NOMO-1 (cell line): ENCODE results near the gene LMBRD2.

ENCODE experiments used
- DNase-seq, 2 experiments: peaks; one replicate each; lab custom pipeline; 2025; ENCODE audit not compliant: unreplicated experiment in 2 of 2; lab: John Stamatoyannopoulos, UW

Gene LMBRD2

GRCh38 chr5:36125868-36126267 is 25.8 kb downstream of the LMBRD2 start:
- no peak for DNase-seq

GRCh38 chr5:36111238-36111637 is 40.4 kb downstream of the LMBRD2 start:
- DNase-seq = no peak

GRCh38 chr5:36108758-36109460 is 42.8 kb downstream of the LMBRD2 start:
- DNase-seq = no peak

- DNase-seq = no peak
Observed at GRCh38 chr5:36105819-36106218, 45.9 kb downstream of the LMBRD2 start.

GRCh38 chr5:36099748-36100147 is 51.9 kb downstream of the LMBRD2 start:
- DNase-seq = no peak

- DNase-seq = no peak
Observed at GRCh38 chr5:36096486-36096885, 55.2 kb downstream of the LMBRD2 start.

GRCh38 chr5:36089989-36090388 is 61.7 kb downstream of the LMBRD2 start:
- DNase-seq = peak in 1 of 2 experiments; percentile 55

- peak; percentile 20 to 50 for DNase-seq
Observed at GRCh38 chr5:36079200-36079781, 72.4 kb downstream of the LMBRD2 start.

GRCh38 chr5:36078430-36078829 is 73.3 kb downstream of the LMBRD2 start:
- no peak for DNase-seq

GRCh38 chr5:36073595-36074216 is 78.0 kb downstream of the LMBRD2 start:
- DNase-seq = peak in 1 of 2 experiments; percentile 32

GRCh38 chr5:36070687-36071571 is 80.8 kb downstream of the LMBRD2 start:
- peak; percentile 9 to 46 for DNase-seq

- DNase-seq = no peak
Observed at GRCh38 chr5:36068751-36069281, 82.9 kb downstream of the LMBRD2 start.

GRCh38 chr5:36066540-36067210 is 85.0 kb downstream of the LMBRD2 start, which contains the start of gene UGT3A2:
Gene UGT3A2 (minus strand): TSS chr5:36066882. CDS start chr5:36066789, 93 bp downstream.
- no peak for DNase-seq

GRCh38 chr5:36066001-36066539 is 85.6 kb downstream of the LMBRD2 start:
- no peak for DNase-seq

- peak in 1 of 2 experiments; percentile 27 for DNase-seq
Observed at GRCh38 chr5:36060420-36060887, 91.2 kb downstream of the LMBRD2 start.

- no peak for DNase-seq
Observed at GRCh38 chr5:36059571-36060419, 91.9 kb downstream of the LMBRD2 start.

GRCh38 chr5:36058776-36059175 is 92.9 kb downstream of the LMBRD2 start:
- no peak for DNase-seq

- no peak for DNase-seq
Observed at GRCh38 chr5:36057386-36057785, 94.3 kb downstream of the LMBRD2 start.

GRCh38 chr5:36056422-36056821 is 95.3 kb downstream of the LMBRD2 start:
- no peak for DNase-seq
